HG03139 (cell line): ENCODE results near the gene PLA2G4C.

ENCODE experiments used
- ATAC-seq: cut with Tn5 transposase; IDR thresholded peaks from one replicate; pipeline ENCODE4 v1.9.1; 2021; ENCODE audit not compliant: unreplicated experiment

Gene PLA2G4C

GRCh38 chr19:48000846-48001245 is 109.8 kb downstream of the PLA2G4C start:
- ATAC-seq = no peak

- no peak for ATAC-seq
These were observed 111.8 kb downstream of the PLA2G4C start for GRCh38 chr19:47998800-47999199.
